SK-N-MC (cell line): ENCODE results near the gene GYS2.

Experiments used
- EZH2 ChIP-seq: fragments of 200-600 bp; sonication (generic); IDR thresholded peaks from one replicate; pipeline ENCODE4 v1.6.1; 2017; ENCODE audit warnings: antibody characterized with exemption
- POLR2AphosphoS5 ChIP-seq: IDR thresholded peaks from 2 replicates; pipeline ENCODE4 v1.6.1; 2012; ENCODE audit warnings: mild to moderate bottlenecking, low read depth, low read length, borderline replicate concordance

DNA sequence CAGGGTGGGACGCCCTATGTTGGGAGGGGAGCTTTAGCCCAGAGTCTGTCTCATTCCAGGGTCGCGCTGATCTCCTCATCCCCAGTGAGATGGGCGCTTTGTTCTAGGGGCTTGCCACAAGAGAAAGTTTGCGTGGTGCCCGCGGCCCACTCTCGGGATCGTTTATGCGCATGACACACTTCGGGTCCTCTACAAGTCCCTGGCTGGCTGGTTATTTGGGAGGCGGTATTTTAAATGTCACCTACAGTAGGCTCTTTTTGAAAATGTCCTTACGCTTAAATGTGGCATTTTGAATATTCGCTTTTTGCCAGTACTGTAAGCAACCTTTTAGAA, 102.5 kb downstream of the GYS2 start:
- no peak for TF ChIP-seq EZH2
- no peak for TF ChIP-seq POLR2AphosphoS5
